Measurements from ENCODE around the gene INSIG2.

Gene INSIG2

GRCh38 chr2:118121101-118121500, 32.8 kb downstream of the INSIG2 start:
- no peak overlapping the region for H3K4me3 ChIP-seq (ENCODE audit: low read depth, low read length)
- in situ Hi-C loops (cut with HindIII; ENCODE audit: low sequenced_read_pairs), result no loop called here
- TF ChIP-seq CTCF (IDR thresholded peaks at IDR 0.05; ENCODE audit: low read depth, low read length, missing control alignments), result no peak
- DNase-seq (ENCODE audit: low read depth), result no peak

- in situ Hi-C loops (cut with HindIII; ENCODE audit: low sequenced_read_pairs), result no loop called here
- no peak for DNase-seq (ENCODE audit: low read depth)
- TF ChIP-seq CTCF (IDR thresholded peaks at IDR 0.05; ENCODE audit: low read depth, low read length, missing control alignments), result no peak
- no peak overlapping the region for H3K4me3 ChIP-seq (ENCODE audit: low read depth, low read length)
These were observed 33.8 kb downstream of the INSIG2 start for GRCh38 chr2:118121986-118122524.

- in situ Hi-C loops (cut with HindIII; ENCODE audit: low sequenced_read_pairs), result no loop called here
- DNase-seq (ENCODE audit: low read depth), result no peak
- no peak for TF ChIP-seq CTCF (IDR thresholded peaks at IDR 0.05; ENCODE audit: low read depth, low read length, missing control alignments)
- H3K4me3 ChIP-seq (ENCODE audit: low read depth, low read length), result no peak overlapping the region
These were observed 34.5 kb downstream of the INSIG2 start for GRCh38 chr2:118122594-118123281.

GRCh38 chr2:118123561-118124232, 35.4 kb downstream of the INSIG2 start:
- in situ Hi-C loops (cut with HindIII; ENCODE audit: low sequenced_read_pairs), result no loop called here
- DNase-seq (ENCODE audit: low read depth), result peak; percentile 56
- H3K4me3 ChIP-seq (ENCODE audit: low read depth, low read length), result no peak overlapping the region
- no peak for TF ChIP-seq CTCF (IDR thresholded peaks at IDR 0.05; ENCODE audit: low read depth, low read length, missing control alignments)

- TF ChIP-seq CTCF (IDR thresholded peaks at IDR 0.05; ENCODE audit: low read depth, low read length, missing control alignments), result no peak
- in situ Hi-C loops (cut with HindIII; ENCODE audit: low sequenced_read_pairs), result no loop called here
- no peak overlapping the region for H3K4me3 ChIP-seq (ENCODE audit: low read depth, low read length)
- DNase-seq (ENCODE audit: low read depth), result no peak
These were observed 36.1 kb downstream of the INSIG2 start for GRCh38 chr2:118124288-118124891.

- TF ChIP-seq CTCF (IDR thresholded peaks at IDR 0.05; ENCODE audit: low read depth, low read length, missing control alignments), result no peak
- in situ Hi-C loops (cut with HindIII; ENCODE audit: low sequenced_read_pairs), result no loop called here
- no peak overlapping the region for H3K4me3 ChIP-seq (ENCODE audit: low read depth, low read length)
- DNase-seq (ENCODE audit: low read depth), result no peak
These were observed 39.0 kb downstream of the INSIG2 start for GRCh38 chr2:118127250-118127649.

Measured in astrocyte of the cerebellum (primary cell).